Thoracic aorta (tissue), 2 donors: Measurements from ENCODE around the gene ZNF326. TPM values are rescaled to one million over a fixed set of nuclear protein-coding genes. Genes with fewer than 3 reads are reported as not detected.
"Not testable (repeated sequence)": the region's sequence is repeated elsewhere in the genome, so short reads cannot be mapped to it uniquely, and the experiment has no call there.

Experiments
- ATAC-seq: fragments of 150-250 bp; one replicate; pipeline ENCODE4 v1.8.0; 2017; ENCODE audit warnings: low read depth; ENCODE audit not compliant: insufficient number of reproducible peaks, low FRiP score
- DNase-seq: peaks from one replicate; pipeline ENCODE4 v3.0.0-alpha.2; 2020; ENCODE audit warnings: low spot score
- H3K27ac ChIP-seq, 2 donors: fragments of 200-600 bp; sonication (generic); 1 replicate in 1 of 2; 2 replicates in 1 of 2; pipeline ENCODE4 v1.5.1; 2016; ENCODE audit warnings: mild to moderate bottlenecking in 2 of 2, moderate library complexity in 2 of 2
- H3K27me3 ChIP-seq: fragments of 200-600 bp; sonication (generic); replicated peaks from 2 replicates; pipeline ENCODE4 v1.6.0; 2016; ENCODE audit warnings: mild to moderate bottlenecking; ENCODE audit not compliant: insufficient read depth
- H3K36me3 ChIP-seq: fragments of 200-600 bp; sonication (generic); one replicate; pipeline ENCODE4 v1.5.1; 2016
- H3K4me1 ChIP-seq, 2 donors: fragments of 200-600 bp; sonication (generic); 1 replicate in 1 of 2; 2 replicates in 1 of 2; pipeline versions ENCODE4 v1.5.1 to v1.6.0; 2016; ENCODE audit warnings: low read depth in 2 of 2, mild to moderate bottlenecking in 1 of 2; ENCODE audit not compliant: control insufficient read depth in 1 of 2
- H3K4me3 ChIP-seq: fragments of 200-600 bp; sonication (generic); 2 replicates; pipeline ENCODE4 v1.5.1; 2016; ENCODE audit warnings: mild to moderate bottlenecking
- H3K9me3 ChIP-seq: fragments of 200-600 bp; sonication (generic); 2 replicates; pipeline ENCODE4 v1.5.1; 2016
- CTCF ChIP-seq: fragments of 200-600 bp; sonication (generic); IDR thresholded peaks from one replicate; pipeline ENCODE4 v1.5.1; 2019; ENCODE audit warnings: antibody characterized with exemption
- total RNA-seq, 2 donors: library from RNA; depleted of rRNA; stranded (reverse); fragments of >200 nt; gene quantifications; one replicate each; pipeline versions ENCODE4 v1.1.0 to v1.2.3, GENCODE V29; 2016

ZNF326 gene
- total RNA-seq, 2 donors from 2014 or later, result 21.8 to 31.1 TPM

- DNase-seq, result no peak
- no peaks in the 10 kb centered on the region for H3K27me3 ChIP-seq
- no peaks in the 10 kb centered on the region for H3K9me3 ChIP-seq
- no peak for TF ChIP-seq CTCF
- no peak overlapping the region for H3K27ac ChIP-seq
- H3K4me1 ChIP-seq, result peaks cover 0 to 5% of the 10 kb centered on the region in 2 donors
- H3K36me3 ChIP-seq, result no peaks in the 10 kb centered on the region
- ATAC-seq, result no peak
- no peak overlapping the region for H3K4me3 ChIP-seq
Observed at GRCh38 chr1:89975540-89976125, 19.3 kb upstream of the ZNF326 start.

GRCh38 chr1:89978755-89979154, 16.2 kb upstream of the ZNF326 start:
- Histone ChIP-seq H3K27me3 (no peaks in the 10 kb centered on the region), H3K4me1 (peaks cover 0 to 5% of the 10 kb centered on the region in 2 donors), H3K4me3 (no peak overlapping the region), H3K27ac (no peak overlapping the region), H3K9me3 (no peaks in the 10 kb centered on the region), H3K36me3 (no peaks in the 10 kb centered on the region)
- no peak for DNase-seq
- no peak for ATAC-seq
- no peak for TF ChIP-seq CTCF

- H3K9me3 ChIP-seq, result no peaks in the 10 kb centered on the region
- no peak for ATAC-seq
- no peak overlapping the region for H3K27ac ChIP-seq
- no peaks in the 10 kb centered on the region for H3K4me1 ChIP-seq
- no peak overlapping the region for H3K4me3 ChIP-seq
- DNase-seq, result no peak
- H3K36me3 ChIP-seq, result no peaks in the 10 kb centered on the region
- no peak for TF ChIP-seq CTCF
- H3K27me3 ChIP-seq, result no peaks in the 10 kb centered on the region
Observed at GRCh38 chr1:89980605-89981004, 14.3 kb upstream of the ZNF326 start.

GRCh38 chr1:89982846-89983245, 12.1 kb upstream of the ZNF326 start:
- not testable (repeated sequence) for H3K27me3 ChIP-seq, H3K9me3 ChIP-seq, ATAC-seq, H3K4me3 ChIP-seq, H3K4me1 ChIP-seq, DNase-seq, H3K27ac ChIP-seq, H3K36me3 ChIP-seq

- H3K9me3 ChIP-seq, H3K4me1 ChIP-seq, H3K4me3 ChIP-seq, DNase-seq, H3K36me3 ChIP-seq, ATAC-seq, H3K27ac ChIP-seq, H3K27me3 ChIP-seq: not testable (repeated sequence)
Observed at GRCh38 chr1:89984564-89985116, 10.3 kb upstream of the ZNF326 start.

GRCh38 chr1:89986020-89986419, 8.9 kb upstream of the ZNF326 start:
- Histone ChIP-seq H3K36me3 (no peaks in the 10 kb centered on the region), H3K4me3 (no peak overlapping the region), H3K9me3 (no peaks in the 10 kb centered on the region), H3K27me3 (no peaks in the 10 kb centered on the region), H3K4me1 (no peaks in the 10 kb centered on the region), H3K27ac (no peak overlapping the region)
- DNase-seq (no peak), ATAC-seq (no peak)
- TF ChIP-seq CTCF, result no peak
